GM21528 (cell line): ENCODE measurements around the gene LRRC8C.
A peak's percentile ranks its signal among the peaks of the same experiment; 100 is the strongest.
"Not testable (repeated sequence)": the region's sequence is repeated elsewhere in the genome, so short reads cannot be mapped to it uniquely, and the experiment has no call there.

ENCODE experiments used
- ATAC-seq: cut with Tn5 transposase; IDR thresholded peaks from one replicate; pipeline ENCODE4 v1.9.1; 2021; ENCODE audit warnings: mild to moderate bottlenecking, moderate library complexity; ENCODE audit not compliant: unreplicated experiment, low FRiP score

The LRRC8C gene

DNA sequence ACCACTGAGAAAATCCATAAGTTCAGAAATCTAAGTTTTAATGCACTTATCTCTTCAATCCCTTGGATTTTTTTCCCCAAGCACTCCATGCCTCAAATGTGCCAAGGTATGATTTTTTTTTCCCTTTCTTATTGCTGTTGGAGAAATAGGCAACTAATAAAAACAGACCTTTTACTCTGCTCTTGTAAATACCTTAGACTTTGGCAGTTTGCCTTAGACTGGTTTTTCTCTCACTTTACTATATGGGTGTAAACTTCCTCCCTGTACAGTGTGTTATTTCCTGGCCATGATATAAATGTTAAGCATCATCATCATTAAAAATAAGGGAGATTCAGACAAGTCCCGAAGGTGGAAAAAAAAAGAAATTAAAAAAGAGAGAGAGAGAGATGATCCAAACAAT, 65.7 kb downstream of the LRRC8C start:
- ATAC-seq: no peak

DNA sequence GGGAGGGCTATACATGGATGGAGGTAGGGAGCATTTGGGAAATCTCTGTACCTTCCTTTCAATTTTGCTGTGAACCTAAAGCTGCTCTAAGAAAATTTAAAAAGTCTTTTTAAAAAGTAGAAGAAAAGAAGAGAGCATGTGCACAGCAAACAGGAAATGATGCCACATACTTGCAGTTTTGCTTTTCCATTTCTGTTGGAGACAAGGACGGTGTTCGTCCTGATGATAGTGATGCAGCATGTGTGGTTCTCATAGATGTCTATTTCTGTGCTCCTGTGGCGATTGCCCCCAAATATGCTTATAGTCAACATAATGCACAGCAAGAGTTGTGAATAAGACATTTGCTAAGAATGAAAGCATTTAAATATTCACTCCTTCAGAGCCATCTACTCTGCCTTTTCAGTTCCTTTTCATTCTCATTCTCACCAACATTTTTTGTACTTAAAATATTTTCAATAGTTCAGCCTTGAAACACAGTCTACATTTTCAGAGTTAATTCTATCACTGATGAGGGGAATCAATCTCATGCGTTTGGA, 66.6 kb downstream of the LRRC8C start:
- no peak for ATAC-seq

DNA sequence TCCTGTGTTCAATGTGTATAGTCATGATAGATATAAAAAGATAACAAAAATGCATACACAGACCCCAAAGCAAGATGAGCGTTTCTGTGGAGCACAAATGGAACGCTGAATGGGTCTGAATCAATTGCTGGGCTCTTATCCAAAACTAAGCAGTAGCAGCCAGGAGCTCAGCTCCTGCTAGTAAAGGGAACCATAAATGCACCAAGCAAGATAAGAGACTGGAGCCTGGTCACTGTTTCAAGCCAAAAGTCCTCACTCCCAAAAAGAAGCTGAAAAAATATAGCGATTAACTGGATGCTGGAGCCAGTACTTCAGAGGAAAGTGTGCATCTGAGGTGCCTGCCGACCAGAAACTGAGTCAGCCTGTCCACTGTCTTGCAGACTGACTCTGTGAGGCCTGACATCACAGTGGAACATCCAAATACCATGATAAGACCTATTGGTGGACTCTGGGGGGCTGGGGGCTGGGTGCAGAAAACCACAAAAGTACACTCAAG, 68.9 kb downstream of the LRRC8C start:
- no peak for ATAC-seq

DNA sequence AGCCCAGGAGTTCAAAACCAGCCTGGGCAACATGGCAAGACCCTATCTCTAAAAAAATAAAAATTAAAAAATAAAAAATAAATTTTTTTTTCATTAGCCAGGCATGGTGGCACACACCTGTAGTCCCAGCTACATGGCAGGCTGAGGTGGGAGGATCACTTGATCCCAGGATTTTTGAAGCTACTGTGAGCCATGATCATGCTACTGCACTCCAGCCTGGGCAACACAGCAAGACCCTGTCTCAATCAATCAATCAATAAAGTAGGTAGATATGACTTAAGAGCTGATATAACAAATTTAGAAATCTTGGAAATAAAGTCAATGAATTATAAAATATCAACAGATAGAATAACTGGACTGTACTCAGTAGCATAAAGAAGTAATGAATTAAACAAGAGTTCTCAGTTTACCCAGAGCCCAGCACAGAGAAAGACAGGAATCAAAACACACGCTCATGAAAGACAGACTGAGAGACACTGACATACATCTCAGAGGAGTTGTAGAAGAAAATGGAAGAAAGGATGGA, 69.7 kb downstream of the LRRC8C start:
- no peak for ATAC-seq

DNA sequence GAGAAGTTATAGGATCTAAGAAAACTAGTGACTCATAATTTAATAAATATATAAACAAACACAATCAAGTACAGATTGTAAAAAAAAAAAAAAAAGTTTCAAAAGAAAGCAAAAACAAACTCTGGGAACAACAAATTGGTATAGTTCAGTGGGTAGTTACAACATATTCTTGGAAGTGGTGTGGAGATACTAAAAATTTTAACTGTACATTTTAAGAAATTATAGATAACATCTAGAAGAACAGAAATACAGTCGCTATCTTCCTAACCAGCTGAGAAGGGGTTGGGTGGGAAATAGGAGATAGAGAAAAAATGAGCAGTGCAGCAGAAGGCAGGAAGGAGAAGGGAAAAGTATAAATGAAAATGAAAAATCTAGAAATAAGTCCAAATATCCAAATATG, 70.5 kb downstream of the LRRC8C start:
- no peak for ATAC-seq

DNA sequence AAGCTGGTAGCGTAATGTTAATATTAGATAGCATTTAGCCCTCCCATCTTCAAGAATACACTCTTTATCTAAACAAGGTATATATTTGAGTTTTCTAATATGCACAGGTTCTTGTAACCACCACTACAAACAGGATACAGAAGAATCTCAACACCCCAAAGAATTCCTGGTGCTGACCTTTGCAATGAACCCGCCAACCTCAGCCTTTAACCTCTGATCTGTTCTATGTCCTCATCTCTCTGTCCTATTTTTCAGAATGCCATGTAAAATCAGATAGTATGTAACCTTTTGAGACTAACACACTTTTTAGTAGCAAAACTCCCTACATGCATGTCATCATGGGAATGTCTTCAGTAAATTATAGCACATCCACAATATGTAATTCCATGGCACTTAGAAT, 71.1 kb downstream of the LRRC8C start:
- no peak for ATAC-seq

DNA sequence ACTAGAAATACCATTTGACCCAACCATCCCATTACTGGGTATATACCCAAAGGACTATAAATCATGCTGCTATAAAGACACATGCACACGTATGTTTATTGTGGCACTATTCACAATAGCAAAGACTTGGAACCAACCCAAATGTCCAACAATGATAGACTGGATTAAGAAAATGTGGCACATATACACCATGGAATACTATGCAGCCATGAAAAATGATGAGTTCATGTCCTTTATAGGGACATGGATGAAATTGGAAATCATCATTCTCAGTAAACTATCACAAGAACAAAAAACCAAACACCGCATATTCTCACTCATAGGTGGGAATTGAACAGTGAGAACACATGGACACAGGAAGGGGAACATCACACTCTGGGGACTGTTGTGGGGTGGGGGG, 72.0 kb downstream of the LRRC8C start:
- not testable (repeated sequence) for ATAC-seq

DNA sequence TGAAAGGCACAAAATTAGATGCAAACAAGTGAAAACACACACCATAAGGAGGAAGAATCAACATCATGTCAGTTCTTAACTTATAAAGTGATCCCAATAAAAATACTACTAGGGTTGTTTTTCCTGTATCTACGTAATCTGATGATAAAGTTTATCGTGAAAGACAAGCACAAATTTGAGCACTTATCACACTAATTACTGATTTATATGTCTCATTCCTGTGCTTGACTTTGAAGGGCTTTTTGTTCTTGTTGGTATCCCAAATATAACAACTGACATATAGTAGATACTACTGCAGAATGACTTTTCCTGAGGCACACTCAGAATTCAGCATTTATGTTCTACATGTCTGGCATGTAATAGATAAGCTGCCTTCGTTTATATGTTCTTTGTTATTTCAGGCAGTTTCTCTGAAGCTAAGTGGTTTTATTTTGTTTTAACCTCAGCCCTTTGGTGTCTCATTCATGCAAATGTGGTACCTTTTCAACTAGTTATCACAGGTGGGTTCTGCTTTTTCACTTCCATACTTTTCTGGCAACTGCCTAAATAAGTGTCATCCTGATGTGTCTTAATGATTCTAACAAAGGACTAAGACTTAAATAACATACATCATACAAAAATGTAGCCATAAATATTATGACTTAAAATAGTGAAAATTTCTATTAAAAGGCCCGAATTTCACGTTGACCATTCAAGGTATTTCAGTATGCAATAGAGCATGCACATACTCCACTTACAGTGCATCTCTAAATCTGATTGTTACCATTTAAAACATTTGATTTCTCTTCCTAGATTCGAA, 73.2 kb downstream of the LRRC8C start:
- ATAC-seq: no peak

DNA sequence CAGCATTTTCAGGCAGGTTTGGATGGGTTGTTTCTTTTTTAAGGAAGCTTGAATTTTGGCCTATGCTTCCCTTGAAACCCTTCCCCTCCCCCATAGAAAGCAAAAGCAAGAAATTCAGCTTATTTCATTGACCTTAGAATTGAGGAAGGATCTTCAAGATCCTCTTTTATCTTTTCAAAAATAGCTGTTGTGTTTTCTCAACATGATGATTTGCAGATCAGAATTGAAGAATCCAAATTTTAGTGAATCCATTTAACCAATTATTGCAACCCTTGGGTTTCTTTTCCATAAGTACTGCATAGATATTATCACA, 73.7 kb downstream of the LRRC8C start:
- no peak for ATAC-seq

DNA sequence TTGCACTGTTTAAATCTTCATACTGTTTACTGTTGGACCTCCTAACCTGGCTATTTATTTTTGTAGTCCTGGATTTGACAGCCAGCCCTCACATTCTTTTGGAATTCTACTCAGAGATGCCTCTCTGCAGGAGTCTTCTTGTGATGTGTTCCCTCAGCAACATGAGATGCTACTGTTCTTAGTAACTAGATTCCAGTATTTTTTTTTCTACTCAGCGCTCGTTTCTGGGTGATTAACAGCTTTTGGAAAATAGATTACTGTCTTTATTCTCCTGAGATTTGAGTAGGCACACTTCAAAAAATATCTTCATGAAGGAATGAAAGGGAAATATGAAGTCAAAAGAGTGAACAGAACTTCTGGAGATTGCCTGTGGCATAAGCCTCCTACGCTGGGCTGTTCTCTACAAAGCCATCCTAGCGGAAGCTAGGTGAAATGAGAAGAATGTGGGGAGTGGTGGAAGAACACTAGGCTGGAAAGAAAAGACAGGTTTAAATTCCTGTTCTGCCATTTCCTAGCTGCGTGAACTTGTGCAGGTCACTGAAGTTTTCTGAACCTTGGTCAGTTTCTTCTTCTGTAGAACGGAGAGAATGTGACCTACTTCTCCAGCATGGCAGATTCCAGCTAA, 75.9 kb downstream of the LRRC8C start:
- ATAC-seq: no peak

DNA sequence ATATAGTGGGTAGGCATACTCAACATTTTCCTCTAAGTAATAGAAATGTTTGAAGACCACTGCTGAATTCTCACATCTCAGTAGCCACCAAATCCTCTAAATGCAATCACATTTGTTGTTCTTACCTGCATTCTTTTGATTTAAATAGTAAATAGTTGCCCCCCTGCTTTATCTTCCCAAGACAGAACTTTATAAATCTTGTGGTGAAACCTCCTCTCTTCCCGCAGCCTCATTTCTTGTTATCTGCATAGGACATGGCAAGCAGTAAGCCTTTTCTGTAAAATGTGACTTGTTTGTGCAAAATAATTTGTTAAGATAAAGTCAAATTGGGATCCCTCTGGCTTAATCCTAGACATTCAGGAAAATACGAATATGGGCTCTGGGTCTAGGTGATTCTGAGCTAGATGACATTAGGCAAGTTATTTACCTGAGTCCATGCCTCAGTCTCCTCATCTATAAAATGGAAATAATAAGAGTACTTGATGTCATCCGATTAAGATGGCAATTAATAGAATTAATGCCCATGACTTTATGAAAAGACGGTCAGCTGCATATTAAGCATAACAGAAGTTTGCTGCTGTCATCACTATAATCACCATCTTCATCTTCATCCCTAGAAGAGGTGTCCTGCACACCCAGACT, 77.7 kb downstream of the LRRC8C start:
- no peak for ATAC-seq

DNA sequence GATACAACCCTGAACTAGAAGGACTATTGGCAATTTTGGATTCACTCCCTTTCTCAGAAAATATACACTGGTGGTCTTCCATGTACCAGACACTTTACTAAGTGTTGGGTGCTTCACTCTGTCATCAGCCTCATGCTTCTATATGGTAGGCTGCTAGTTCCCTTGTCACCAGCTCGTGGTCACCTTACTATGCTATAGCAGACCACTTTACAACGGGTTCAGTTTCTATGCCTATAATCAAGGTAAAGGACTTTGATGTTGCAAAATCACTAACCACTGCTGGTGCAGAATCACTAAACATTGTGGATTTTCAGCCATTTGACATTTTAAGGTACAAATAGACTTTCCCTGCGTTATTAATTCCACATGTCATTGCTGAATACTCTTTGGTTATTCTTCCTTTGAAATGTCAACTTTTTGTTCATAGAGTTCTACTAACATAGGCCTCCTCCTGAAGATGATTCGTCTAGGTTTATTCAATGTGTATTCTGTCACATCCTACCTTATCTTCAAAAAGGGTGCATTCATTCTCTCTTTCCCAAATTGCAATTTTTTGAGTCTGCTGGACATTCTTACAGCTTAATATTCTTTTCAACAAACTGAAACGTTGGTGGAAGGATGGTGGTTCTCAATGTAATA, 78.3 kb downstream of the LRRC8C start:
- ATAC-seq: no peak

DNA sequence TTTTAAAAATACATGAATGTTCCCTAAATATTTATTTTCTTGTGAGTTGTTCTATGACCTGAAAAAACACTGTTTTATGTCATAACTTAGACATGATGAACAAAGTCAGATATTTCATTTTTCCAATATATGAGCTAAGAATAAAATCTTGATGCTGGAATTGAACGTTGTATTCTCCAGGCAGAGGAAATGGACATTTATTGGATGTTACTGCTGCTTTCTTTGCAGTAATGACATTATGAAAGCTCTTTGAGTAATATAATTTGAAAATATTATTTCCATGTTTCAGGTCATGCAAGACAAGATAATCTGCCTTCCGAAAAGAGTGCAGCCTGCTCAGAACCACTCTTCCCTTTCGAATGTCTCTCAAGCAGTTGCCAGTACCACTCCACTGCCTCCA, 79.5 kb downstream of the LRRC8C start:
- no peak for ATAC-seq

DNA sequence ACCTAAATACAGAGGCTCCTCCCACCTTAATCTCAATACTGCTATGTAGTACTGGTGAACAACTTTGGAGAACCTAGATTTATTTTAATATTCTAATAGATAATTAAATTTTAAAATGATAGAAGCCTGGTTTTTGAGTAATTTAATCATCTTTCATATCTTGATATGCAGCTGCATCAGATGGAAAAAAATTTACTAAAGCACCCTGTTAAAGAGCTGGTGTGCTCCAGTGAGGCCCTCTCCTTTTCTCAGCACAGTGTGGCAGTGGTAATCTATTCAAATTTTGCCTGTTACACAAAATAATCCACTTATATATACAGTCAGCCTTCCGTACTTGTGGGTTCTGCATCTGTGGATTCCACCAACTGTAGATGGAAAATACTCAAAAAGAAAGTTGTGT, 82.8 kb downstream of the LRRC8C start:
- no peak for ATAC-seq

DNA sequence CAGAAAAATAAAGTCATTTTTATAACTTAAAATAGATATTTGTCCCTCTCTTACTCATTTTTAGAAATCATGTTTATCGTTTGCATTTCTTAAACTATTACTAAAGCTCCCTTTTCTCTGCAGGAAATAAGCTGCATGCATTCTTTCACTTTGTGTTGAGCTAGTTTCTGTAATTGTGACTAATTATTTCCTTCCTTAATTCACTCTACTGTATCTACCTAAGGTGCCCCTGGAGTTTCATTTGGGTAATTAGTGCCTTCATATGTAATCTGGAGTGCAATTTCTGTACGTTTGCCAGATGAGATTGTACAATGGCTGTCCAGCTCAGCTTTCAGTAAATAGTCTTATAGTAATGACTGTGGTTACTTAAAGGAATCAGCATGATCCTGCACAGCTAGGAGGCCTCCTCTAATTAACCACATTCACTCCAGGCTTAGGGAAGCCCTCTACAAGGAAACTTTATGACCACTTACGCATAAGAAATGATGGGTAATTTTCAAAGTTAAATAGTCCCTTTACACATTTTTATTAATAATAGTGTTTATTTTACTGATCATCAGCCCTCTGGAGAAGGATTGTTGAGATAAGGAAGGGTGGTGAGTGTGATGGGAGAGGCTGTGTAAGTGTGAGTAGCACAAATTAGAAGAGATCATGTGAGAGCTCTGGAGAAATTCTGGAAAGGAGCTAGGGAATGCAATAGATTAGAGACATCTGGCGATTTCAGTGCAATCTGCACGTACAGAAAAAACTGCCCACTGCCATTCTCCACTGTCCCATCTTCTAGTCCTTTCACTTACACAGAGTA, 86.8 kb downstream of the LRRC8C start:
- peak; percentile 92 for ATAC-seq

DNA sequence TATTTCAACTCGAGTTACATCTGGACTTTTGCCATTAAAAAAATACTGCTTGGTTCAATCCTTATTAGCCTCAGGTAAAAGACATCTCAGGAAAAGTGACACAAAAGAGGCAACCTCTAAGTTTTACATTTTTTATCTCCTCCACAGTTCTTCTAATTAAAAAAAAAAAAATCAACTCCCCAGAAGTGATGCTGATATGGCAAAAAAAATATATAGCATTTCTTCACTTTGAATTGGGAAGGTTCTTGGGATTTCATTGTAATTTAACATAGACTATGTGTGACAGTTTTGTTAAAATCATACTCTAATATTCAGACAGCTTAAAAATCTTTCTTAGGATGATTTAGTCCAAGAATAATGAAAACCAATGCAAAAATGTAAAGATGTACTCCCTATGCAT, 87.9 kb downstream of the LRRC8C start:
- no peak for ATAC-seq

DNA sequence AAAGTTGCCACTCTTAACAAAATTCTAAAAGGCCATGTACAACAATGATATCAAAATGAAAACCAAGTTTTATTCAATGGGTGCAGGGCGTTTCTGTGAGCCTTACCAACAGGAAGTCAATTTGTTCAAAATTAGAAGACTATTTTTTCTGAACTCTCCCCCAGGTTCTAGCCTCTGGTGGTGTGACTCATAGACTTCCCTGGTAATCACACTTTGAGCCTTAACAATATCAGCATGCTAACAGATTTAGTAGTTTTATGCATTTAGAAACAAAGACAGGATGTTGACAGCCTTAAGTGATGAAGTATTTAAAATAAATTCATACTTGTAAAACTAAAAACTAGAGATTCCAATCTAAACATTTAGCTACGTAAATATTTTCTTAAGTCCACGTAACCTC, 88.4 kb downstream of the LRRC8C start:
- ATAC-seq: no peak

DNA sequence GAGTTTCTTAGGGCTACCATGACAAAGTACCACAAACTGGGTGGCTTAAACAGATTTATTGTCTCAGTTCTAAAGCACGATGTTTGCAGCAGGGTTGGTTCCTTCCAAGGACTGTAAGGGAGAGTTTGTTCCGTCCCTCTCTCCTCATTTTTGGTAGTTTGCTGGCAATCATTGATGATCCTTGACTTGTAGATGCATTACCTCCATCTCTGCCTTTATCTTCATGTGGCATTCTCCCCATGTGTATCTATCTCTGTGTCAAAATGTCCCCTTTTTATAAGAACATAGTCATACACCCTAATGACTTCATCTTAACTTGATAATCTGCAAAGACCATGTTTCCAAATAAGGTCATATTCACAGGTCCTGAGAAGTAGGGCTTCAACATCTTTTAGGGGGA, 90.2 kb downstream of the LRRC8C start:
- ATAC-seq: no peak

DNA sequence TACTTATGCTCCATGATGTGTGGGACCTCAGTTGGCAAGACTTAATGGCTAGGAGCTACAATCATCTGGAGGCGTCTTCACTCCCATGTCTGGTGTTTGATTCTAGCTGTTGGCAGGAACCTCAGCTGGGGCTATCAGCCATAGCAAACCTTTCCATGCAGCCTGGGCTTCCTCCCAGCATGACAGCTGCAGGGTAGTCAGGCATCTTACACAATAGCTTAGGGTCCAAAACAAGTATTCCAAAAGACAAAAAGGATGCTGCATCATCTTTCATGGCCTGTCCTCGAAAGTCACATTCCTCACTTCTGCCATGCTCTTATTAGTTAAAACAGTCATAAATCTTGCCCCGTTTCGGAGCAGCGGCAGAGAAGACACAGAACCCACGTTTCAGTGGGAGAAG, 90.9 kb downstream of the LRRC8C start:
- ATAC-seq: no peak

DNA sequence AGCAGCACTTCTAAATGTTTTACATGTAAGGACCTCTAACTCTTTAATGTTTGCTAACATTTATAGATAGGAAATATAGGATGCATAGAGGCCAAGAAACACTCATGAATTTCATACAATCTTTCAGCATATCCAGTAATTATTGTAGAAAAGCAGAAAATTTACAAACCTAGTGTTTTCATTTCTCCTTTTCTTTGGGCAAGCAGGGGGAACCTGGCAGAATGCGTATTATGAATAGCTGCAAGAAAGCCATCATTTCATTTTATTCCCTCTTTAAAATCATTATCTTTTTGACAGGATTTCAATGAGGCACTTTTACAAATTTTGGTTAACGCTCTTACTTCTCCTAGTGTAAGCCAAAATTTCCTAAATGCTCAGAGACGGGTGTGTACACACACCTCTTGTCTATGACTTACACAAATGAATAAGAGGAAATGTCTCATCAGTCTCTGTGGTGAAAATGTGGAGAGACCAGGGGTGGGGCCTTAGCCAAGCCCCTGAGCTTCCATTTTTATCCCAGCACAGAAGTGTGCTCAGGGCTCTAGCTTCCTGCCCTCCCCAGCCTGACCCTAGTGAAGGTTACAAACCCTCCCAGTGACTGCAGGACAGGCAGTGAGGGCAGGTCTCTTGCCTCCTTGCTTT, 91.6 kb downstream of the LRRC8C start:
- ATAC-seq: no peak
